K562 treated with DMSO at 1 percent for 24 hours (cell line): ENCODE data around the gene ACAP1. TPM values are rescaled to one million over a fixed set of nuclear protein-coding genes. Genes with fewer than 3 reads are reported as not detected.

Source experiments
- total RNA-seq: library from RNA; unstranded; fragments of 300-600 nt; gene quantifications from 2 replicates; pipeline ENCODE4 v1.2.3, GENCODE V29; 2022; ENCODE audit warnings: low read depth; ENCODE audit not compliant: insufficient read depth

Gene ACAP1
- total RNA-seq, result 2.6 and 6.1 TPM in 2 replicates

GRCh38 chr17:7336240-7337175, at the start of gene ACAP1:
ACAP1 (plus strand) TSS chr17:7336529; CDS start chr17:7336735, 206 bp downstream.

GRCh38 chr17:7294614-7295153, 41.6 kb upstream of the ACAP1 start, which contains the start of gene YBX2:
YBX2 (minus strand) TSS chr17:7294639; CDS start chr17:7294500, 139 bp downstream.

GRCh38 chr17:7306911-7307685, 29.2 kb upstream of the ACAP1 start, which contains the start of gene EIF5A:
EIF5A (plus strand) TSS chr17:7307628; CDS start chr17:7309636, 2,008 bp downstream.

GRCh38 chr17:7314719-7315569, 21.4 kb upstream of the ACAP1 start, which contains the start of gene GPS2:
GPS2 (minus strand) TSS chr17:7315360; CDS start chr17:7315052, 308 bp downstream.

GRCh38 chr17:7328840-7329373, 7.4 kb upstream of the ACAP1 start, which contains the start of gene NEURL4:
NEURL4 (minus strand) TSS chr17:7329335; CDS start chr17:7329312, 23 bp downstream.

GRCh38 chr17:7351665-7352502, 15.6 kb downstream of the ACAP1 start, which contains the start of gene KCTD11:
KCTD11 (plus strand) TSS chr17:7352162.

GRCh38 chr17:7355053-7355452, 18.7 kb downstream of the ACAP1 start, which contains the start of gene TMEM95:
TMEM95 (plus strand) TSS chr17:7355156; CDS start chr17:7355205, 49 bp downstream.

GRCh38 chr17:7380855-7381683, 44.7 kb downstream of the ACAP1 start, which contains the start of gene TNK1:
TNK1 (plus strand) TSS chr17:7381089; CDS start chr17:7382927, 1,838 bp downstream.

GRCh38 chr17:7394452-7395191, 58.3 kb downstream of the ACAP1 start, which contains the start of gene PLSCR3:
PLSCR3 (minus strand) TSS chr17:7394525; CDS start chr17:7394110, 415 bp downstream.

Other genes with a start within 250 kb of the ACAP1 start
- gene ASGR2, start 221.7 kb upstream of the ACAP1 start, total RNA-seq, result not detected in 2 replicates
- gene ASGR1, start 157.2 kb upstream of the ACAP1 start, total RNA-seq, result 1.4 and 2.5 TPM in 2 replicates
- 3.2 and 3.6 TPM in 2 replicates for gene DLG4, start 116.7 kb upstream of the ACAP1 start, total RNA-seq
- gene ACADVL, start 116.6 kb upstream of the ACAP1 start, total RNA-seq, result 252 and 266 TPM in 2 replicates
- gene DVL2, start 102.0 kb upstream of the ACAP1 start, total RNA-seq, result 55.4 and 59.5 TPM in 2 replicates
- gene PHF23, start 97.1 kb upstream of the ACAP1 start, total RNA-seq, result 26.9 and 30.4 TPM in 2 replicates
- gene GABARAP, start 94.1 kb upstream of the ACAP1 start, total RNA-seq, result 267 and 288 TPM in 2 replicates
- 70.4 and 74.9 TPM in 2 replicates for gene CTDNEP1, start 84.8 kb upstream of the ACAP1 start, total RNA-seq
- gene ELP5, start 84.3 kb upstream of the ACAP1 start, total RNA-seq, result 54.3 and 56.3 TPM in 2 replicates
- 19.6 and 20.2 TPM in 2 replicates for gene CLDN7, start 74.1 kb upstream of the ACAP1 start, total RNA-seq
- gene SLC2A4, start 54.8 kb upstream of the ACAP1 start, total RNA-seq, result 0.39 and 0.63 TPM in 2 replicates
- not detected in 2 replicates for gene YBX2, start 41.9 kb upstream of the ACAP1 start, total RNA-seq
- gene EIF5A, start 28.9 kb upstream of the ACAP1 start, total RNA-seq, result 333 and 343 TPM in 2 replicates
- 64.3 and 71.2 TPM in 2 replicates for gene GPS2, start 21.2 kb upstream of the ACAP1 start, total RNA-seq
- 15.7 and 18.8 TPM in 2 replicates for gene NEURL4, start 7.2 kb upstream of the ACAP1 start, total RNA-seq
- gene KCTD11, start 15.6 kb downstream of the ACAP1 start, total RNA-seq, result 7.3 and 8.6 TPM in 2 replicates
- gene TMEM95, start 18.6 kb downstream of the ACAP1 start, total RNA-seq, result not detected in 2 replicates
- 7.3 and 8.8 TPM in 2 replicates for gene TNK1, start 44.6 kb downstream of the ACAP1 start, total RNA-seq
- 11.9 and 13.9 TPM in 2 replicates for gene PLSCR3, start 58.0 kb downstream of the ACAP1 start, total RNA-seq
- gene TMEM256, start 67.6 kb downstream of the ACAP1 start, total RNA-seq, result 67.8 and 69.3 TPM in 2 replicates
- gene NLGN2, start 71.3 kb downstream of the ACAP1 start, total RNA-seq, result 14.2 and 14.9 TPM in 2 replicates
- gene SPEM1, start 83.8 kb downstream of the ACAP1 start, total RNA-seq, result not detected in 2 replicates
- not detected in 2 replicates for gene SPEM2, start 89.1 kb downstream of the ACAP1 start, total RNA-seq
- not detected in 2 replicates for gene SPEM3, start 92.3 kb downstream of the ACAP1 start, total RNA-seq
- 14.7 and 16.9 TPM in 2 replicates for gene TMEM102, start 98.9 kb downstream of the ACAP1 start, total RNA-seq
- 6.3 and 7.5 TPM in 2 replicates for gene FGF11, start 103.0 kb downstream of the ACAP1 start, total RNA-seq
- gene CHRNB1, start 108.5 kb downstream of the ACAP1 start, total RNA-seq, result 12.6 and 14.0 TPM in 2 replicates
- gene ZBTB4, start 143.1 kb downstream of the ACAP1 start, total RNA-seq, result 5.5 and 5.6 TPM in 2 replicates
- gene SLC35G6, start 144.9 kb downstream of the ACAP1 start, total RNA-seq, result not detected in 2 replicates
- 81.8 and 97.0 TPM in 2 replicates for gene POLR2A, start 147.8 kb downstream of the ACAP1 start, total RNA-seq
- 0.58 and 1.4 TPM in 2 replicates for gene TNFSF12, start 212.5 kb downstream of the ACAP1 start, total RNA-seq
- gene TNFSF13, start 222.2 kb downstream of the ACAP1 start, total RNA-seq, result 1.5 and 2.0 TPM in 2 replicates
- 42.9 and 47.5 TPM in 2 replicates for gene SENP3, start 225.4 kb downstream of the ACAP1 start, total RNA-seq
- 31.3 and 38.5 TPM in 2 replicates for gene CD68, start 243.1 kb downstream of the ACAP1 start, total RNA-seq
- 81.0 and 84.2 TPM in 2 replicates for gene MPDU1, start 247.3 kb downstream of the ACAP1 start, total RNA-seq